Upper lobe of left lung (tissue), 4 donors: Measurements from ENCODE around the gene PSTK.

ENCODE experiments used
- EP300 ChIP-seq, 4 donors: sonication (generic); formaldehyde crosslinking; IDR thresholded peaks; one replicate each; pipeline ENCODE4 v1.5.1; 2017; ENCODE audit warnings: antibody characterized with exemption in 4 of 4, control low read depth in 2 of 4
- POLR2A ChIP-seq, 4 donors: fragments of 450-650 bp; IDR thresholded peaks; one replicate each; pipeline ENCODE4 v1.5.1; 2016 to 2017; ENCODE audit warnings: antibody characterized with exemption in 4 of 4, mild to moderate bottlenecking in 2 of 4
- POLR2AphosphoS5 ChIP-seq, 2 donors: sonication (generic); formaldehyde crosslinking; IDR thresholded peaks; one replicate each; pipeline ENCODE4 v1.5.1; 2017; ENCODE audit warnings: antibody characterized with exemption in 2 of 2
- TF ChIP-seq, protein P1 (sequence below), 6 experiments: fragments of 450-650 bp in 4 of 6; fragments of 200-600 bp in 2 of 6; sonication (generic) in 2 of 6; IDR thresholded peaks; one replicate each; pipeline ENCODE4 v1.5.1; 2016 to 2019; ENCODE audit warnings: antibody characterized with exemption in 6 of 6

DNA sequence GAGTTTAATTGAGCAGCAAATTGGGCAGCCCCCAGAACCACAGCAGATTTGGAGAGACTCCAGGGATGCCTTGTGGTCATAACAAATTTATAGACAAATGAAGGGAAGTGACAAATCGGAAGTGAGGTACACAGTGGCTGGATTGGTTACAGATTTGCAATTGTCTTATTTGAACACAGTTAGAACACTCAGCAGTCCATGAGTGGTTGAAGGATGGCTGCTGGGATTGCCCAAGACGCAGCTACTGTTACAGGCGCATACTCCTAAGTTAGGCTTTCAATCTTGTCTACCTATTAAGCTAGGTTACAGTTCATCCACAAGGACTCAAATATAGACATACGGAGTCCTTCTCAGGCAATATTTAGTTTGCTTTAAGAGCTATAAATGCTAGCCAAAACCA lies 36.0 kb downstream of the PSTK start:
- TF ChIP-seq POLR2A (IDR thresholded peaks at IDR 0.05): no peak
- TF ChIP-seq, protein P1, sequence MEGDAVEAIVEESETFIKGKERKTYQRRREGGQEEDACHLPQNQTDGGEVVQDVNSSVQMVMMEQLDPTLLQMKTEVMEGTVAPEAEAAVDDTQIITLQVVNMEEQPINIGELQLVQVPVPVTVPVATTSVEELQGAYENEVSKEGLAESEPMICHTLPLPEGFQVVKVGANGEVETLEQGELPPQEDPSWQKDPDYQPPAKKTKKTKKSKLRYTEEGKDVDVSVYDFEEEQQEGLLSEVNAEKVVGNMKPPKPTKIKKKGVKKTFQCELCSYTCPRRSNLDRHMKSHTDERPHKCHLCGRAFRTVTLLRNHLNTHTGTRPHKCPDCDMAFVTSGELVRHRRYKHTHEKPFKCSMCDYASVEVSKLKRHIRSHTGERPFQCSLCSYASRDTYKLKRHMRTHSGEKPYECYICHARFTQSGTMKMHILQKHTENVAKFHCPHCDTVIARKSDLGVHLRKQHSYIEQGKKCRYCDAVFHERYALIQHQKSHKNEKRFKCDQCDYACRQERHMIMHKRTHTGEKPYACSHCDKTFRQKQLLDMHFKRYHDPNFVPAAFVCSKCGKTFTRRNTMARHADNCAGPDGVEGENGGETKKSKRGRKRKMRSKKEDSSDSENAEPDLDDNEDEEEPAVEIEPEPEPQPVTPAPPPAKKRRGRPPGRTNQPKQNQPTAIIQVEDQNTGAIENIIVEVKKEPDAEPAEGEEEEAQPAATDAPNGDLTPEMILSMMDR (IDR thresholded peaks at IDR 0.05): no peak
- no peak for TF ChIP-seq POLR2AphosphoS5 (IDR thresholded peaks at IDR 0.05)
- TF ChIP-seq EP300 (IDR thresholded peaks at IDR 0.05): no peak
